ENCODE measurements around the gene PSMD4.

Gene PSMD4

GRCh38 chr1:151289991-151290708 is 35.6 kb downstream of the PSMD4 start:
- TF ChIP-seq GLIS3 (CRISPR knock-in tag; IDR thresholded peaks at IDR 0.05): no peak
- TF ChIP-seq ZC3H10 (CRISPR knock-in tag; IDR thresholded peaks at IDR 0.05): no peak
- TF ChIP-seq BACH2 (CRISPR knock-in tag; IDR thresholded peaks at IDR 0.05; ENCODE audit: borderline replicate concordance): no peak
- no peak for TF ChIP-seq TOX (CRISPR knock-in tag; IDR thresholded peaks at IDR 0.05; ENCODE audit: borderline replicate concordance)
- no peak for TF ChIP-seq POU6F1 (CRISPR knock-in tag; IDR thresholded peaks at IDR 0.05; ENCODE audit: borderline replicate concordance, low read depth)
- TF ChIP-seq ZNF70 (CRISPR knock-in tag; IDR thresholded peaks at IDR 0.05): no peak
- TF ChIP-seq, protein P1, sequence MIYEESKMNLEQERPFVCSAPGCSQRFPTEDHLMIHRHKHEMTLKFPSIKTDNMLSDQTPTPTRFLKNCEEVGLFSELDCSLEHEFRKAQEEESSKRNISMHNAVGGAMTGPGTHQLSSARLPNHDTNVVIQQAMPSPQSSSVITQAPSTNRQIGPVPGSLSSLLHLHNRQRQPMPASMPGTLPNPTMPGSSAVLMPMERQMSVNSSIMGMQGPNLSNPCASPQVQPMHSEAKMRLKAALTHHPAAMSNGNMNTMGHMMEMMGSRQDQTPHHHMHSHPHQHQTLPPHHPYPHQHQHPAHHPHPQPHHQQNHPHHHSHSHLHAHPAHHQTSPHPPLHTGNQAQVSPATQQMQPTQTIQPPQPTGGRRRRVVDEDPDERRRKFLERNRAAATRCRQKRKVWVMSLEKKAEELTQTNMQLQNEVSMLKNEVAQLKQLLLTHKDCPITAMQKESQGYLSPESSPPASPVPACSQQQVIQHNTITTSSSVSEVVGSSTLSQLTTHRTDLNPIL (CRISPR knock-in tag; IDR thresholded peaks at IDR 0.05; ENCODE audit: low read depth): no peak
- TF ChIP-seq CSRNP3 (CRISPR knock-in tag; IDR thresholded peaks at IDR 0.05): no peak
- no peak for TF ChIP-seq ISL1 (CRISPR knock-in tag; IDR thresholded peaks at IDR 0.05)
- TF ChIP-seq, protein P2, sequence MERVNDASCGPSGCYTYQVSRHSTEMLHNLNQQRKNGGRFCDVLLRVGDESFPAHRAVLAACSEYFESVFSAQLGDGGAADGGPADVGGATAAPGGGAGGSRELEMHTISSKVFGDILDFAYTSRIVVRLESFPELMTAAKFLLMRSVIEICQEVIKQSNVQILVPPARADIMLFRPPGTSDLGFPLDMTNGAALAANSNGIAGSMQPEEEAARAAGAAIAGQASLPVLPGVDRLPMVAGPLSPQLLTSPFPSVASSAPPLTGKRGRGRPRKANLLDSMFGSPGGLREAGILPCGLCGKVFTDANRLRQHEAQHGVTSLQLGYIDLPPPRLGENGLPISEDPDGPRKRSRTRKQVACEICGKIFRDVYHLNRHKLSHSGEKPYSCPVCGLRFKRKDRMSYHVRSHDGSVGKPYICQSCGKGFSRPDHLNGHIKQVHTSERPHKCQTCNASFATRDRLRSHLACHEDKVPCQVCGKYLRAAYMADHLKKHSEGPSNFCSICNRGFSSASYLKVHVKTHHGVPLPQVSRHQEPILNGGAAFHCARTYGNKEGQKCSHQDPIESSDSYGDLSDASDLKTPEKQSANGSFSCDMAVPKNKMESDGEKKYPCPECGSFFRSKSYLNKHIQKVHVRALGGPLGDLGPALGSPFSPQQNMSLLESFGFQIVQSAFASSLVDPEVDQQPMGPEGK (CRISPR knock-in tag; IDR thresholded peaks at IDR 0.05; ENCODE audit: borderline replicate concordance): no peak
- TF ChIP-seq, protein P3, sequence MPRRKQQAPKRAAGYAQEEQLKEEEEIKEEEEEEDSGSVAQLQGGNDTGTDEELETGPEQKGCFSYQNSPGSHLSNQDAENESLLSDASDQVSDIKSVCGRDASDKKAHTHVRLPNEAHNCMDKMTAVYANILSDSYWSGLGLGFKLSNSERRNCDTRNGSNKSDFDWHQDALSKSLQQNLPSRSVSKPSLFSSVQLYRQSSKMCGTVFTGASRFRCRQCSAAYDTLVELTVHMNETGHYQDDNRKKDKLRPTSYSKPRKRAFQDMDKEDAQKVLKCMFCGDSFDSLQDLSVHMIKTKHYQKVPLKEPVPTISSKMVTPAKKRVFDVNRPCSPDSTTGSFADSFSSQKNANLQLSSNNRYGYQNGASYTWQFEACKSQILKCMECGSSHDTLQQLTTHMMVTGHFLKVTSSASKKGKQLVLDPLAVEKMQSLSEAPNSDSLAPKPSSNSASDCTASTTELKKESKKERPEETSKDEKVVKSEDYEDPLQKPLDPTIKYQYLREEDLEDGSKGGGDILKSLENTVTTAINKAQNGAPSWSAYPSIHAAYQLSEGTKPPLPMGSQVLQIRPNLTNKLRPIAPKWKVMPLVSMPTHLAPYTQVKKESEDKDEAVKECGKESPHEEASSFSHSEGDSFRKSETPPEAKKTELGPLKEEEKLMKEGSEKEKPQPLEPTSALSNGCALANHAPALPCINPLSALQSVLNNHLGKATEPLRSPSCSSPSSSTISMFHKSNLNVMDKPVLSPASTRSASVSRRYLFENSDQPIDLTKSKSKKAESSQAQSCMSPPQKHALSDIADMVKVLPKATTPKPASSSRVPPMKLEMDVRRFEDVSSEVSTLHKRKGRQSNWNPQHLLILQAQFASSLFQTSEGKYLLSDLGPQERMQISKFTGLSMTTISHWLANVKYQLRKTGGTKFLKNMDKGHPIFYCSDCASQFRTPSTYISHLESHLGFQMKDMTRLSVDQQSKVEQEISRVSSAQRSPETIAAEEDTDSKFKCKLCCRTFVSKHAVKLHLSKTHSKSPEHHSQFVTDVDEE (CRISPR knock-in tag; IDR thresholded peaks at IDR 0.05): no peak

DNA sequence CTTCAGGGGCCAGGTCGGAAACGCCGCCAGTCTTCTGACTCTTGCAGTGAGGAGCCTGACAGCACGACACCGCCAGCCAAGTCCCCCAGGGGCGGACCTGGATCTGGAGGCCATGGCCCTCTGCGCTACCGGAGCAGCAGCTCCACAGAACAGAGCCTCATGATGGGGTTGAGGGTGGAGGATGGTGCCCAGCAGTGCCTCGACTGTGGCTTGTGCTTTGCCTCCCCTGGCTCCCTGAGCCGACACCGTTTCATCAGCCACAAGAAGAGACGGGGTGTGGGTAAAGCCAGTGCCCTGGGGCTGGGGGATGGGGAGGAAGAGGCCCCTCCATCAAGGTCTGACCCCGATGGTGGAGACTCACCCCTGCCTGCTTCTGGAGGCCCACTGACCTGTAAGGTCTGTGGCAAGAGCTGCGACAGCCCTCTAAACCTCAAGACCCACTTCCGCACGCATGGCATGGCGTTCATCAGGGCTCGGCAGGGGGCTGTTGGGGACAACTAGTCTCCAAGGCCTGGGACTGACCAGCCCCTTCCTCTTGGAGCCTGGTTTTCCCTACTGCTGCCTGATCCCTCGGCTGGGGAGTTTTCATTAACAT is 36.3 kb downstream of the PSMD4 start:
- no peak for ATAC-seq
- TF ChIP-seq PPARA (CRISPR knock-in tag; IDR thresholded peaks at IDR 0.05; ENCODE audit: borderline replicate concordance): no peak
- TF ChIP-seq ZNF8 (CRISPR knock-in tag; IDR thresholded peaks at IDR 0.05): no peak
- TF ChIP-seq TOX (CRISPR knock-in tag; IDR thresholded peaks at IDR 0.05; ENCODE audit: borderline replicate concordance): no peak
- TF ChIP-seq CSRNP3 (CRISPR knock-in tag; IDR thresholded peaks at IDR 0.05): no peak
- no peak for TF ChIP-seq OSR1 (CRISPR knock-in tag; IDR thresholded peaks at IDR 0.05)
- TF ChIP-seq, protein P1 (CRISPR knock-in tag; IDR thresholded peaks at IDR 0.05; ENCODE audit: low read depth): no peak
- no peak for TF ChIP-seq ZNF70 (CRISPR knock-in tag; IDR thresholded peaks at IDR 0.05)
- TF ChIP-seq GLIS3 (CRISPR knock-in tag; IDR thresholded peaks at IDR 0.05): no peak

More at GRCh38 chr1:151289991-151290708, 35.6 kb downstream of the PSMD4 start:
- no peak; the same call in 2 of the 3 replicates for ATAC-seq

Measured in SK-N-SH treated with all-trans-retinoic acid at 6 μM for 48 hours (cell line).